Hepatocyte (in vitro differentiated cells): ENCODE measurements around the gene SPRR2F. TPM values are rescaled to one million over a fixed set of nuclear protein-coding genes. Genes with fewer than 3 reads are reported as not detected.

Experiments
- DNase-seq: peaks from one replicate; pipeline ENCODE4 v3.0.0-alpha.2; 2016; ENCODE audit warnings: low spot score
- H2AFZ ChIP-seq: fragments of 200-600 bp; sonication (generic); 2 replicates; pipeline ENCODE4 v1.6.0; 2016; ENCODE audit warnings: antibody characterized with exemption, mild to moderate bottlenecking
- H3K27ac ChIP-seq: fragments of 200-600 bp; sonication (generic); 2 replicates; pipeline ENCODE4 v1.5.1; 2016; ENCODE audit warnings: mild to moderate bottlenecking
- H3K27me3 ChIP-seq: fragments of 200-600 bp; sonication (generic); 2 replicates; pipeline ENCODE4 v1.6.1; 2016
- H3K36me3 ChIP-seq: fragments of 200-600 bp; sonication (generic); replicated peaks from 2 replicates; pipeline ENCODE4 v1.5.1; 2016; ENCODE audit warnings: low read depth; ENCODE audit not compliant: insufficient read depth
- H3K4me1 ChIP-seq: fragments of 200-600 bp; sonication (generic); 2 replicates; pipeline ENCODE4 v1.5.1; 2016; ENCODE audit warnings: mild to moderate bottlenecking, moderate library complexity; ENCODE audit not compliant: insufficient read depth
- H3K4me2 ChIP-seq: fragments of 200-600 bp; sonication (generic); 2 replicates; pipeline ENCODE4 v1.6.0; 2016
- H3K4me3 ChIP-seq: fragments of 200-600 bp; sonication (generic); 2 replicates; pipeline ENCODE4 v1.5.1; 2016; ENCODE audit warnings: mild to moderate bottlenecking
- H3K79me2 ChIP-seq: fragments of 200-600 bp; sonication (generic); 2 replicates; pipeline ENCODE4 v1.6.0; 2017; ENCODE audit warnings: mild to moderate bottlenecking
- H3K9me2 ChIP-seq: fragments of 200-600 bp; sonication (generic); replicated peaks from 2 replicates; pipeline ENCODE4 v1.6.0; 2017; ENCODE audit warnings: mild to moderate bottlenecking; ENCODE audit not compliant: insufficient read depth
- H3K9me3 ChIP-seq: fragments of 200-600 bp; sonication (generic); 2 replicates; pipeline ENCODE4 v1.5.1; 2016; ENCODE audit warnings: low read depth, mild to moderate bottlenecking
- H4K20me1 ChIP-seq: fragments of 200-600 bp; sonication (generic); 2 replicates; pipeline ENCODE4 v1.6.0; 2016; ENCODE audit warnings: mild to moderate bottlenecking; ENCODE audit not compliant: insufficient read depth, poor library complexity, severe bottlenecking
- CTCF ChIP-seq: fragments of 200-600 bp; sonication (generic); IDR thresholded peaks from 2 replicates; pipeline ENCODE4 v1.5.1; 2016; ENCODE audit warnings: antibody characterized with exemption, mild to moderate bottlenecking; ENCODE audit not compliant: poor library complexity
- EZH2 ChIP-seq: fragments of 200-600 bp; sonication (generic); IDR thresholded peaks from 2 replicates; pipeline ENCODE4 v1.6.1; 2016; ENCODE audit warnings: antibody characterized with exemption, mild to moderate bottlenecking, borderline replicate concordance
- EZH2phosphoT487 ChIP-seq: fragments of 200-600 bp; sonication (generic); IDR thresholded peaks from one replicate; pipeline ENCODE4 v1.6.1; 2018; ENCODE audit warnings: antibody characterized with exemption, mild to moderate bottlenecking, low read depth, moderate library complexity; ENCODE audit not compliant: unreplicated experiment, severe bottlenecking
- WGBS: methylation state at CpG from one replicate; pipeline ENCODE4 v1.1.6; 2016; ENCODE audit warnings: low lambda C conversion rate; ENCODE audit errors: missing lambda C conversion rate; 5-methylcytosine and 5-hydroxymethylcytosine counted together
- polyA plus RNA-seq: library from polyadenylated mRNA; unstranded; fragments of >200 nt; fragmentation: Nextera tagmentation; extraction: Ambion mirVana; gene quantifications from 2 replicates; pipeline ENCODE4 v1.2.1, GENCODE V29; 2016
- small RNA-seq: library from RNA; depleted of rRNA; stranded (forward); fragments of <200 nt; gene quantifications from one replicate; pipeline ENCODE3, GENCODE V24; 2014
- total RNA-seq: library from RNA; depleted of rRNA; stranded (reverse); fragments of >200 nt; gene quantifications from 2 replicates; pipeline ENCODE4 v1.2.3, GENCODE V29; 2014

Gene SPRR2F
- total and polyA plus RNA-seq, 2 experiments from 2014 or later = 0.80 to 26.1 TPM

DNA sequence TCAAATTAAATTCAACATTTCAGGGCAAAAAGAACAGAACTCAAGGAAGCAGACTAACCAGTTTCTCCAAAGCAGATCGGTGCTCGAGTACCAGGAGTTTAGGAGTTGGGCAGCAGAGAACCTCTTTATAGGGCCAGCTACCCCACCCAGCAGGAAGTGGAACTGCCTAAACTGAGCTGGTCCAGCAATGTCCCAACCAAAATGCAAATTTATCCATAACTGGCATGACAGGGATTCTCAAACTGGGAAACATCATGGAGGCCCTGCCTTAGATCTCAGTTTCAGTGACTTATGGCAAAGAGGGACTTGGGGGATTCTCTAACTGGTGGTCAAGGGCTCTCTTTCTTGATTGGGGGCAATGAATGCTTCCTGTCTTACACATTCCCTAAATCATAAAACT, 41.8 kb downstream of the SPRR2F start, which contains the start of gene SPRR2B:
Gene SPRR2B (minus strand): TSS at position 101 of the 400 bp plus-strand sequence. CDS start 772 bp downstream, outside the sequence.
- Histone ChIP-seq H3K4me2 (no peak within 1 kb of the TSS), H3K9me3 (no peaks in the 10 kb centered on the region), H3K79me2 (no peaks in the 10 kb centered on the region), H3K27me3 (no peaks in the 10 kb centered on the region), H3K9me2 (no peaks in the 10 kb centered on the region), H3K4me3 (no peak within 1 kb of the TSS), H3K4me1 (no peaks in the 10 kb centered on the region), H2AFZ (no peak within 1 kb of the TSS), H3K36me3 (no peaks in the 10 kb centered on the region), H4K20me1 (no peaks in the 10 kb centered on the region), H3K27ac (no peak within 1 kb of the TSS)
- no peak for DNase-seq
- no peak for TF ChIP-seq EZH2
- TF ChIP-seq EZH2phosphoT487 = no peak
- no peak for TF ChIP-seq CTCF
- WGBS = 43% methylated on average over 2 of the region's 2 CpGs

- Histone ChIP-seq H3K9me3 (no peaks in the 10 kb centered on the region), H3K4me3 (no peak overlapping the region), H3K27me3 (no peaks in the 10 kb centered on the region), H3K36me3 (no peaks in the 10 kb centered on the region), H4K20me1 (no peaks in the 10 kb centered on the region), H3K27ac (no peak overlapping the region), H3K79me2 (no peaks in the 10 kb centered on the region), H2AFZ (no peak overlapping the region), H3K4me1 (no peaks in the 10 kb centered on the region), H3K4me2 (no peak overlapping the region), H3K9me2 (no peaks in the 10 kb centered on the region)
- WGBS = 30% methylated on average over 2 of the region's 2 CpGs
- no peak for TF ChIP-seq CTCF
- no peak for TF ChIP-seq EZH2phosphoT487
- no peak for TF ChIP-seq EZH2
- no peak for DNase-seq
These were observed 43.1 kb downstream of the SPRR2F start for GRCh38 chr1:153070243-153070642.

Small RNA genes within 50 kb of the gene (small RNA-seq; reads per million reads assigned to genes)
- gene SPRR2C = not detected

Other genes starting within 250 kb of the SPRR2F start
- not detected in 2 replicates for gene SMCP, start 235.2 kb downstream of the SPRR2F start, total RNA-seq
- not detected in 2 replicates for gene SMCP, start 235.2 kb downstream of the SPRR2F start, polyA plus RNA-seq
- gene IVL, start 205.0 kb downstream of the SPRR2F start, total RNA-seq = 0.52 TPM in 1 of 2 replicates, not detected in the other
- not detected in 2 replicates for gene IVL, start 205.0 kb downstream of the SPRR2F start, polyA plus RNA-seq
- not detected in 2 replicates for gene SPRR5, start 166.3 kb downstream of the SPRR2F start, total RNA-seq
- gene SPRR5, start 166.3 kb downstream of the SPRR2F start, polyA plus RNA-seq = not detected in 2 replicates
- not detected in 2 replicates for gene SPRR4, start 142.9 kb downstream of the SPRR2F start, total RNA-seq
- not detected in 2 replicates for gene SPRR4, start 142.9 kb downstream of the SPRR2F start, polyA plus RNA-seq
- not detected in 2 replicates for gene SPRR1A, start 129.4 kb downstream of the SPRR2F start, total RNA-seq
- gene SPRR1A, start 129.4 kb downstream of the SPRR2F start, polyA plus RNA-seq = not detected in 2 replicates
- not detected in 2 replicates for gene SPRR3, start 111.8 kb downstream of the SPRR2F start, total RNA-seq
- 0.40 and 0.72 TPM in 2 replicates for gene SPRR3, start 111.8 kb downstream of the SPRR2F start, polyA plus RNA-seq
- gene SPRR1B, start 82.3 kb downstream of the SPRR2F start, total RNA-seq = not detected in 2 replicates
- 0.54 TPM in 1 of 2 replicates, not detected in the other for gene SPRR1B, start 82.3 kb downstream of the SPRR2F start, polyA plus RNA-seq
- gene SPRR2D, start 72.4 kb downstream of the SPRR2F start, total RNA-seq = not detected in 2 replicates
- not detected in 2 replicates for gene SPRR2D, start 72.4 kb downstream of the SPRR2F start, polyA plus RNA-seq
- not detected in 2 replicates for gene SPRR2A, start 56.0 kb downstream of the SPRR2F start, total RNA-seq
- 1.1 TPM in 1 of 2 replicates, not detected in the other for gene SPRR2A, start 56.0 kb downstream of the SPRR2F start, polyA plus RNA-seq
- not detected in 2 replicates for gene SPRR2B, start 41.9 kb downstream of the SPRR2F start, total RNA-seq
- gene SPRR2B, start 41.9 kb downstream of the SPRR2F start, polyA plus RNA-seq = not detected in 2 replicates
- not detected in 2 replicates for gene SPRR2E, start 19.0 kb downstream of the SPRR2F start, total RNA-seq
- not detected in 2 replicates for gene SPRR2E, start 19.0 kb downstream of the SPRR2F start, polyA plus RNA-seq
- gene SPRR2G, start 37.4 kb upstream of the SPRR2F start, total RNA-seq = not detected in 2 replicates
- not detected in 2 replicates for gene SPRR2G, start 37.4 kb upstream of the SPRR2F start, polyA plus RNA-seq
- gene LELP1, start 89.9 kb upstream of the SPRR2F start, total RNA-seq = not detected in 2 replicates
- gene LELP1, start 89.9 kb upstream of the SPRR2F start, polyA plus RNA-seq = not detected in 2 replicates
- not detected in 2 replicates for gene PRR9, start 104.1 kb upstream of the SPRR2F start, total RNA-seq
- 0.33 TPM in 1 of 2 replicates, not detected in the other for gene PRR9, start 104.1 kb upstream of the SPRR2F start, polyA plus RNA-seq
- not detected in 2 replicates for gene LORICRIN, start 146.2 kb upstream of the SPRR2F start, total RNA-seq
- not detected in 2 replicates for gene LORICRIN, start 146.2 kb upstream of the SPRR2F start, polyA plus RNA-seq
- not detected in 2 replicates for gene PGLYRP3, start 199.4 kb upstream of the SPRR2F start, total RNA-seq
- gene PGLYRP3, start 199.4 kb upstream of the SPRR2F start, polyA plus RNA-seq = not detected in 2 replicates
- gene PGLYRP4, start 235.3 kb upstream of the SPRR2F start, total RNA-seq = not detected in 2 replicates
- gene PGLYRP4, start 235.3 kb upstream of the SPRR2F start, polyA plus RNA-seq = not detected in 2 replicates
- 3.2 and 11.9 TPM in 2 replicates for gene S100A9, start 244.3 kb upstream of the SPRR2F start, total RNA-seq
- gene S100A9, start 244.3 kb upstream of the SPRR2F start, polyA plus RNA-seq = 1.9 and 6.4 TPM in 2 replicates